ENCODE results near the gene CFAP100.

Gene CFAP100

GRCh38 chr3:126394179-126394976 lies at the start of gene CFAP100:
Gene CFAP100 (plus strand): TSS chr3:126394909. CDS start chr3:126396001, 1,092 bp downstream.
- no peak for DNase-seq (ENCODE audit: low read depth, low spot score)
- Histone ChIP-seq H3K9me3 (ENCODE audit: low read depth, low read length) (no peaks in the 10 kb centered on the region), H3K4me3 (no peak within 1 kb of the TSS), H3K27ac (no peak within 1 kb of the TSS), H3K9ac (ENCODE audit: insufficient read length) (no peak within 1 kb of the TSS), H3K36me3 (ENCODE audit: insufficient read depth, low read length) (no peaks in the 10 kb centered on the region)
- TF ChIP-seq POLR2AphosphoS5 (IDR thresholded peaks at IDR 0.05; ENCODE audit: borderline replicate concordance, low read depth, low read length) = no peak

- TF ChIP-seq FOXP2 (optimal IDR thresholded peaks at IDR 0.05; ENCODE audit: control extremely low read depth, extremely low read length, insufficient read depth) = no peak
- TF ChIP-seq POLR2AphosphoS5 (IDR thresholded peaks at IDR 0.05; ENCODE audit: borderline replicate concordance, low read depth, low read length) = no peak
- no peak for TF ChIP-seq EZH2 (IDR thresholded peaks at IDR 0.05)
- no peak overlapping the region for H3K27ac ChIP-seq
- no peak overlapping the region for H3K9ac ChIP-seq (ENCODE audit: insufficient read length)
- no peak for DNase-seq (ENCODE audit: low read depth, low spot score)
- H3K9me3 ChIP-seq (ENCODE audit: low read depth, low read length) = no peaks in the 10 kb centered on the region
- H3K36me3 ChIP-seq (ENCODE audit: insufficient read depth, low read length) = no peaks in the 10 kb centered on the region
- no peak overlapping the region for H3K4me3 ChIP-seq
Measured at GRCh38 chr3:126345231-126345630, 49.5 kb upstream of the CFAP100 start.

DNA sequence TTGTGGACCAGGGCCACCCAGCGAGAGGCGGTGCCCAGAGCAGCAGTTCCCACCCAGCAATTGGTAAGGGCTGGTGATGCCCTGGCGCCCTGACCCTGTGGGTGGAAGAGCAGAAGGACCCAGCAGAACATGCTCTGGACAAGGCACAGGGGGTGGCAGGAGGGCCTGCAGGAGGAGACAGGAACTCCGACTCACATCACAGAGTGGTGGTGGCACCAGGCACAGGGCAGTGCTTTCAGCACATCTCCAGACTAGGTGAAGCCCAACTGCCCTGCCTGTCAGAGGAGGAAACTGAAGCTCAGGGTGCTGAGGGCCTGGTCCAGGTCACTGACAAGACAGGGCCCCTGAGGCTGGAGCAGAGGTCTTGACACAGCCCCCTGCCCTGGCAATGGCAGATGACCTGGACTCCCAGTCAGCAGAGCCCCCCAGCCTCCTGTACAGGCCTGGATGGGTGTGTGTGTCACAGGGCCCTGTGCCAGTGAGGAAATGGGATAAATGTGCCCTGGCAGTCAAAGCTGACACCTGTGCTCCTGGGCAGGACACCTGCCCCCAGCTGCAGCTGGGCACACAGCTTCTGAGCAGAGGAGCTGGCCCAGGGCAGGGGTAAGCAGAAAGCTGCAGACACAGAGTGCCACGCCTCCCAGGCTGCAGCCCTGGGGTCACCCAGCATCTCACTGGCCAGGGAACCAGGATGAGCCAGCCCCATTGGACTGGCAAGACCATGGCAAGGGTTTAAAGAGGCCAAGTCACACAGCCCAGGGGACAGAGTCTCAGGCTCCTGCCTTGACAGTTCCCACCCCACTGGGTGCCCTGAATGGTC lies 48.9 kb upstream of the CFAP100 start:
- no peak for TF ChIP-seq FOXP2 (optimal IDR thresholded peaks at IDR 0.05; ENCODE audit: control extremely low read depth, extremely low read length, insufficient read depth)
- TF ChIP-seq EZH2 (IDR thresholded peaks at IDR 0.05) = no peak
- no peak for TF ChIP-seq POLR2AphosphoS5 (IDR thresholded peaks at IDR 0.05; ENCODE audit: borderline replicate concordance, low read depth, low read length)
- no peak overlapping the region for H3K4me3 ChIP-seq
- H3K9me3 ChIP-seq (ENCODE audit: low read depth, low read length) = no peaks in the 10 kb centered on the region
- H3K9ac ChIP-seq (ENCODE audit: insufficient read length) = no peak overlapping the region
- H3K36me3 ChIP-seq (ENCODE audit: insufficient read depth, low read length) = no peaks in the 10 kb centered on the region
- no peak for DNase-seq (ENCODE audit: low read depth, low spot score)
- H3K27ac ChIP-seq = no peak overlapping the region

DNA sequence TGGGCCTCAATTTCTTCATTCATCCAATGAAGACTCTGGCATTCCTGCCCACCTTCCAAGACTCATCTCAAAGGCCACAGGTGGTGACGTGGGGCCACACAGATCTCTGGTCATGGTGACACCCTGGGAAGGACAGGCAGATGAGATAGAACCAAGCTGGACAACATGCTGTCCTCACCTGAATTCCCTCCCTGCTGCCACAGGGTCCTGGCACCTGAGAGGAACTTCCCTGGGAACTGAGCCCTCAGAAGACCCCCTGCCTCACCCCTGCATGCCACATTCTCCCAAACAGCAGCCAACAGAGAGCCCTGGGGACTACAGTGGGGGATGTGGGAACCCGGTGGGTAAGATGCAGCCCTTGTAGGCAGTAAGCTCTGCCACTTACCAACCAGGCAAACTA lies 48.2 kb upstream of the CFAP100 start:
- TF ChIP-seq FOXP2 (optimal IDR thresholded peaks at IDR 0.05; ENCODE audit: control extremely low read depth, extremely low read length, insufficient read depth) (no peak), EZH2 (IDR thresholded peaks at IDR 0.05) (no peak), POLR2AphosphoS5 (IDR thresholded peaks at IDR 0.05; ENCODE audit: borderline replicate concordance, low read depth, low read length) (no peak)
- Histone ChIP-seq H3K9me3 (ENCODE audit: low read depth, low read length) (no peaks in the 10 kb centered on the region), H3K27ac (no peak overlapping the region), H3K9ac (ENCODE audit: insufficient read length) (no peak overlapping the region), H3K36me3 (ENCODE audit: insufficient read depth, low read length) (no peaks in the 10 kb centered on the region), H3K4me3 (no peak overlapping the region)
- DNase-seq (ENCODE audit: low read depth, low spot score) = no peak

GRCh38 chr3:126347543-126348161 lies 47.1 kb upstream of the CFAP100 start:
- no peak for DNase-seq (ENCODE audit: low read depth, low spot score)
- Histone ChIP-seq H3K4me3 (no peak overlapping the region), H3K9me3 (ENCODE audit: low read depth, low read length) (no peaks in the 10 kb centered on the region), H3K36me3 (ENCODE audit: insufficient read depth, low read length) (no peaks in the 10 kb centered on the region), H3K27ac (no peak overlapping the region), H3K9ac (ENCODE audit: insufficient read length) (no peak overlapping the region)
- no peak for TF ChIP-seq FOXP2 (optimal IDR thresholded peaks at IDR 0.05; ENCODE audit: control extremely low read depth, extremely low read length, insufficient read depth)
- TF ChIP-seq POLR2AphosphoS5 (IDR thresholded peaks at IDR 0.05; ENCODE audit: borderline replicate concordance, low read depth, low read length) = no peak
- TF ChIP-seq EZH2 (IDR thresholded peaks at IDR 0.05) = no peak

DNA sequence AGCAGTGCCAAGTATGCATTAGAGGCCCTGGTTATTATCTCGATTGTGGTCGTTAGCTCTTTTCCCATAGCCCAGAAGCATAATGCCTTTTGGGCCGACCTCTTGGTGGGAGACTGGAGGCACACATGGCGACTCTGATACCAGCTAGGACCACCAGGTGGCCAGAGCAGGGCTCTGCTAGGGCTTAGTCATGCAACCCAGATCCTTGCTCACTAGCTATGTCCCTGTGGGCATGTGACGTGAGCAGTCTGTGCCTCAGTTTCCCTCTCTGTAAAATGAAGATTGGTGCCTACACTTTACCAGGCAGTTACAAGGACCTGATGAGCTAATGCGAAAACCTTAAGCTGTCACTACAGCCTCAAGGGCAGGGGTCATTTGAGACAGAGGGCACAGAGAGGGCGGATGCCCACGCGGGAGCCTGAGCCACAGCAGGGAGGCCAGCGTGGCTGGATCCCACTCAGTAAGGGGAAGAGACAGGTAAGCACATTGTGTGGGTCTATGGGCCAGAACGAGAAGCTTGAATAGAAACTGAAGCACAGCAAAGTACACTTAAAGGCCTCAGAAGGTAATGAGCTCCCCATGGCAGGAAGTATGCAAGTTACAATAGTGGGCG lies 46.3 kb upstream of the CFAP100 start:
- H3K36me3 ChIP-seq (ENCODE audit: insufficient read depth, low read length) = no peaks in the 10 kb centered on the region
- no peaks in the 10 kb centered on the region for H3K9me3 ChIP-seq (ENCODE audit: low read depth, low read length)
- no peak overlapping the region for H3K27ac ChIP-seq
- no peak for DNase-seq (ENCODE audit: low read depth, low spot score)
- no peak overlapping the region for H3K9ac ChIP-seq (ENCODE audit: insufficient read length)
- no peak overlapping the region for H3K4me3 ChIP-seq
- TF ChIP-seq POLR2AphosphoS5 (IDR thresholded peaks at IDR 0.05; ENCODE audit: borderline replicate concordance, low read depth, low read length) = no peak

DNA sequence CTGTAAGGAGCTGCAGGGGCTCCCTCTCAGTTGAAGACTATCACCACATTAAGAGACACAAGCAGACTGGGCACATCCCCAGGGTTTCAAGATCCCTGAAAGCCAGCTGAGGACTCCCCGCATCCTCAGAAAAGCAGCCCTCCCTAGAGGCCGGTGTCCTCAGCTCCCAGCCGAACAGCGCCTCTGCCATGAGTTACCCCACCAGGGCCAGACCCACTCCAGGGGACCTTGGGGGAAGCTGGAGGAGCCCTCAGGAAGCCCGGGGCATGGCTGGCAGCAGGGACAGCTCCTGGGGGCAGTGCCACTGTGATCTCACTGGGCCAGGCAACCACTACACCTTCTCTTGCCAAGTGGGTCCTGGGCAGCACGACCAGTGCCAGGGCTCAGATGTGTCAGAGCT lies 45.6 kb upstream of the CFAP100 start:
- no peaks in the 10 kb centered on the region for H3K36me3 ChIP-seq (ENCODE audit: insufficient read depth, low read length)
- H3K4me3 ChIP-seq = no peak overlapping the region
- no peak for DNase-seq (ENCODE audit: low read depth, low spot score)
- TF ChIP-seq EZH2 (IDR thresholded peaks at IDR 0.05) = no peak
- no peak for TF ChIP-seq FOXP2 (optimal IDR thresholded peaks at IDR 0.05; ENCODE audit: control extremely low read depth, extremely low read length, insufficient read depth)
- H3K27ac ChIP-seq = no peak overlapping the region
- H3K9me3 ChIP-seq (ENCODE audit: low read depth, low read length) = no peaks in the 10 kb centered on the region
- no peak overlapping the region for H3K9ac ChIP-seq (ENCODE audit: insufficient read length)

All from SK-N-MC (cell line).